VCaP (cell line): ENCODE data around the gene HAGHL.
"Not testable (repeated sequence)": the region's sequence is repeated elsewhere in the genome, so short reads cannot be mapped to it uniquely, and the experiment has no call there.

ENCODE experiments used
- H3K27ac ChIP-seq: fragments of 450-650 bp; 2 replicates; pipeline ENCODE4 v1.5.1; 2017
- TF ChIP-seq, protein P1 (sequence below): fragments of 450-650 bp; conservative IDR thresholded peaks from 2 replicates; pipeline ENCODE4 v1.5.1; 2017; ENCODE audit warnings: mild to moderate bottlenecking, moderate library complexity

The HAGHL gene

DNA sequence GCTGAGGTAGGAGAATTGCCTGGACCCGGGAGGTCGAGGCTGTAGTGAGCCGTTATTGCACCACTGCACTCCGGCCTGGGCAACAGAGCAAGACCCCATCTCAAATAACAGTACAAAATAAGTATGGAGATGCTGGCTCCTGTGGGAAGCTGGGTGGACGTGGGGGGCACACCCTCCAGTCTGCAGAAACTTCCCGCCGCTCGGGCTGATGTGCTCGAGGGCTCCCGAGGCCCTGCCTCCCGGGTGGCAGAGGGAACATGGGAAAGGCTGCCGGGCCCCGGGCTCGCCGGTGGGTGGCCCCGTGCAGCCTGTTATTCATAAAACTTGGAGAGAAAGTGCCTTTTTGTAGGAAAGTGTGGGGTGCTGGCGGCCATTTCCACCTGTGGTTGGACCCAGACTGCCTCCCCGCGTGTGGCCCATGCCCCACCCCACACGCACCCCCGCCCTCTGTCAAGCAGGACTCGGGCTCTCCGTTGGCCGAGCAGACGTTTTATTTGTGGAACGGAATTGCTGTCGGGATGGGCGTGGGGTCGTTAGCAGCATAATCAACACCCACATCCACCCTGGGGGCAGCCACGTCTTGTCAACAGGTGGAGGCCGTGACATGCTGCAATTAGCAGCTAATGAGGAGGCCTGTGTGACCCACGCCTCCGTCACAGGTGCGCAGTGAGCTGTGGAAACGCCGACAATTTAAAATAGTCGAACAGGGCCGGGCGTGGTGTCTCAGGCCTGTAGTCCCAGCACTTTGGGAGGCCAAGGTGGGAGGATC lies 21.3 kb downstream of the HAGHL start:
- TF ChIP-seq, protein P1, sequence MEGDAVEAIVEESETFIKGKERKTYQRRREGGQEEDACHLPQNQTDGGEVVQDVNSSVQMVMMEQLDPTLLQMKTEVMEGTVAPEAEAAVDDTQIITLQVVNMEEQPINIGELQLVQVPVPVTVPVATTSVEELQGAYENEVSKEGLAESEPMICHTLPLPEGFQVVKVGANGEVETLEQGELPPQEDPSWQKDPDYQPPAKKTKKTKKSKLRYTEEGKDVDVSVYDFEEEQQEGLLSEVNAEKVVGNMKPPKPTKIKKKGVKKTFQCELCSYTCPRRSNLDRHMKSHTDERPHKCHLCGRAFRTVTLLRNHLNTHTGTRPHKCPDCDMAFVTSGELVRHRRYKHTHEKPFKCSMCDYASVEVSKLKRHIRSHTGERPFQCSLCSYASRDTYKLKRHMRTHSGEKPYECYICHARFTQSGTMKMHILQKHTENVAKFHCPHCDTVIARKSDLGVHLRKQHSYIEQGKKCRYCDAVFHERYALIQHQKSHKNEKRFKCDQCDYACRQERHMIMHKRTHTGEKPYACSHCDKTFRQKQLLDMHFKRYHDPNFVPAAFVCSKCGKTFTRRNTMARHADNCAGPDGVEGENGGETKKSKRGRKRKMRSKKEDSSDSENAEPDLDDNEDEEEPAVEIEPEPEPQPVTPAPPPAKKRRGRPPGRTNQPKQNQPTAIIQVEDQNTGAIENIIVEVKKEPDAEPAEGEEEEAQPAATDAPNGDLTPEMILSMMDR, result no peak
- no peak overlapping the region for H3K27ac ChIP-seq

DNA sequence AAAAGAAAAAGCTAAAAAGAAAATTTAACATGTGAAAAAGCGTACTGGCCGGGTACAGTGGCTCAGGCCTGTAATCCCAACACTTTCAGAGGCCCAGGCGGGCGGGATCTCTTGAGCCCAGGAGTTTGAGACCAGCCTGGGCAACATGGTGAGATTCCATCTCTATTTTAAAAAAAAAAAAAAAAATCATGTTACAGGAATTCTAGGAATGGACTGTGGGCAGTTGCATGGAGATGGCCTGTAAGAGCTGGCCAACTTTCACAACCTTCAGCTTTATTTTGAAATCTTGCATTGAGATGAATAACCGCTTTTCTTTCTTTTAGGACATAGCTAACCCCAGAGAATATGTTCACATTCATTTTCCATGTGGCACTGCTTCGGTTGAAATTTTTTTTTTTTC lies 22.1 kb downstream of the HAGHL start:
- H3K27ac ChIP-seq, result no peak overlapping the region
- TF ChIP-seq, protein P1, result no peak

DNA sequence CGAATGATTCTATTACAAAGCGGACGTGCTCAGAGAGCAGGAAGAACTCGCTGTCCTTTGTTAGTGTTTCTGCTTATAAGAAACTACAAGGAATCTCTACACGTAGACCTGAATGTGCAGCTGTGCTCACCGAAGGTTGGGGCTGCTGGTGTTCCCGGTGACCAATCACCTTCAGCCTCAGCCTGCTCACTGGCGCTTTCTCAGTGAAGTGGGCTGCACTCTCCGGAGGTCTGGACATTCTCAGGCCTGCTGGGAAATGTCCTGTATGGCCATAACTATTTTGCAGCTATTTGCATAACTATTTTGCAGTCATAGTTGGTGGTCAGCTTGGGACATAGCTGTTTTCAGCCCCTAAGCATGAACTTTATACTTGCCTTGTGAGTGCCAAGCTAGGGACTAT lies 23.6 kb downstream of the HAGHL start:
- no peak overlapping the region for H3K27ac ChIP-seq
- TF ChIP-seq, protein P1, result no peak

DNA sequence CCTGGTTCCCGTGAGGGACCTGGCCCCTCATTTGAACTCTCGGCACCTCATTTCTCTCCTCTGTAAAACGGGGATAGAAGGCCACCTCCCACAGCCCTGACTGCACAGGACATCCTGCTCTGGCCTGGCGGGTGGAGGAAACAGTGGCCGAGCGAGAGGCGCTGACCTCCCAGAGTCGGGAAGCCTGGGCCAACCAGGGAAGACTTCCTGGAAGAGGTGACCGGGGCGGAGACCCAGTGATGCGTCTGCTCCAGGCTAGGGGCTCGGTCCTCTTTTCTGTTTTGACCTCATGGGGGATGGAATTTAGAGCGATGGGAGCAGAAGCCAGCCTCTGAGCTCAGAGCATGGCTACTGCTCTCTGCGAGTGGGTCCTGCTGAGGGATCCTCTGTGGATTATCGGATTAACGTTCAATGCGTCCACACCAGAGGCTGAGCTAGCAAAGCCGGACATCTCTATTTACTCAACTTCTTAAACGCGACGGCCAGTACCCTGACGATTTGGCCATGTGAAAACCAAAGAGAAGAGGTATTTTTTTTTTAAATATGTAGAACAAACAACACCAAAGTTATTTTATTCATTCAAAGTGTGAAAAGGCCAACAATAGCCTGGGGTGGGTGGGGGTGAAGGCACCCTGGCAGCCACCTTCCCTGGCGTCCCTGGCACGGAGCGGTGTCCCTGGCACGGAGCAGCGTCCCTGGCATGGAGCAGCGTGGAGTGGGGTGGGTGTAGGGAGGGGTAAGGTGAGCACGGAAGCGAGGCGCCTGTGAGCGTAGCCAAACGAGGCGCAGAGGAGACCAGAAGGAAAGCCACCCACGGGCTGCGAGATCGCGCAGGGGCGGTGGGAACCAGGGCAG lies 24.5 kb downstream of the HAGHL start:
- TF ChIP-seq, protein P1, result no peak
- peak overlapping the region; percentile 48 for H3K27ac ChIP-seq

DNA sequence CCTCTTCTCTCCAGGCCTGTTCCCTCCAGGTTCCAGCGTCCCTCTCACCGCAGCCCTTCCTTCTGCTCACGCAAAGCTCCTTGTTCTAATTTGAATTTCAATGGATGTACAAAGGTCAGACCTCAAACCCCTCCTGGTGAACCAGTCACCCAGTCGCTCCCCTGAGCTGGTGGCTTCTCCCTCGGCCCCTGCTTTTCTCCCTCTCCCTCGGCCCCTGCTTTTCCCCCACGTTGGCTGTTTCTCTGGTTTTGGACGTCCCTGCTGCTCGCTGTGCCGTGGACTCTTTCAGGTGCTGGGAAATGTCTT lies 25.1 kb downstream of the HAGHL start:
- peak overlapping the region; percentile 48 for H3K27ac ChIP-seq
- TF ChIP-seq, protein P1, result no peak

DNA sequence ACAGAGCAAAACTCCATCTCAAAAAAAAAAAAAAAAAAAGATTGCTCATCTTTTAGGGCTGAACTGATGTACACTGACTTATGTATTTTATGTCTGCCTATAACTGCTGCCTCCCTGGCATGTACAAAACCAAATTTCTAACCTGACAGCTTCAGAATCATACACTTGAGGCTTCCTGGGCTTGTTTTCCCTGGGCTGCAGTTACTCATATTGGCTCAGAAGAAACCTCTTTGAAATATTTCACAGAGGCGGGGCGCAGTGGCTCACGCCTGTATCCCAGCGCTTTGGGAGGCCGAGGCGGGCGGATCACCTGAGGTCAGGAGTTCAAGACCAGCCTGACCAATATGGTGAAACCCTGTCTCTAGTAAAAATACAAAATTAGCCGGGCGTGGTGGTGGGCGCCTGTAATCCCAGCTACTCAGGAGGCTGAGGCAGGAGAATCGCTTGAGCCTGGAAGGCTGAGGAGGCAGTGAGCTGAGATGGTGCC lies 27.3 kb downstream of the HAGHL start:
- H3K27ac ChIP-seq, result not testable (repeated sequence)

DNA sequence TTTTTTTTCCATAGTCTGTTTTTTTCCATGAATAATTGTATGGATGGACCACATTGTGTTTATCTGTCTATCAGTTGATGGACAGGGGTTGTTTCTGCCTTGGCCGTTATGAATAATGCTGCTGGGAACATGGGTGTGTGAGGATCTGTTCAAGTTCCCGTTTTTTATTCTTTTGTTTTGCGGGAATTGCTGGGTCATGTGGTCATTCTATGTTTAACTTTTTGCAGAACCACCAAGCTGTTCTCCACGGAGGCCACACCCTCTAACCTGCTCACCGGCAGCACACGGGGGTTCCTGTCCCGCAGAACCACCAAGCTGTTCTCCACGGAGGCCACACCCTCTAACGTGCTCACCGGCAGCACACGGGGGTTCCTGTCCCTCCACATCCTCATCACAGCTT lies 27.8 kb downstream of the HAGHL start:
- no peak overlapping the region for H3K27ac ChIP-seq
- TF ChIP-seq, protein P1, result no peak

DNA sequence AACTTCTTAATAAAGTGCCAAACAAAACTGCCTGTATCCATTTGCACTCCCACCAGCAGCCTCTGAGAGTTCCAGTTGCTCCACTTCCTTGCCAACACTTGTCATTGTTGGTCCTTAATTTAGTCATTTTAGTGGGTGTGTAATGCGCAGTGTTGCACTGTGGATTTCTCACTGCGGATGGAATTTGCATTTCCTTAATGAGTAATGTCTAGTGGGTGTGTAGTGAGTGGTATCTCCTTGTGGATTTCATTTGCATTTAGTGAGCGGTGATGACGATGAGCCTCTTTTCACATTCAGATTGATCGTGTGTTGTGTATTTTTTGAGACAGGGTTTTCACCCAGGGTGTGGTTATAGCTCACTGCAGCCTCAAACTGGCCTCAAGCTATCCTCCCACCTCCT lies 29.5 kb downstream of the HAGHL start:
- TF ChIP-seq, protein P1, result no peak
- H3K27ac ChIP-seq, result no peak overlapping the region
